Stomach (tissue), 9 donors: ENCODE data around the gene AKAP11. TPM values are rescaled to one million over a fixed set of nuclear protein-coding genes. Genes with fewer than 3 reads are reported as not detected.

ENCODE experiments used
- DNase-seq, 2 donors: peaks; one replicate each; pipeline versions ENCODE4 v3.0.0 to v3.0.0-alpha.2; 2013 to 2019
- H3K27ac ChIP-seq, 5 donors: fragments of 200-600 bp in 4 of 5; sonication (generic) in 4 of 5; one replicate each; pipeline ENCODE4 v1.5.1; 2013 to 2019; ENCODE audit warnings: mild to moderate bottlenecking in 1 of 5, moderate library complexity in 1 of 5
- H3K27me3 ChIP-seq, 3 donors: fragments of 200-600 bp; sonication (generic); one replicate each; pipeline ENCODE4 v1.5.1; 2017 to 2019; ENCODE audit warnings: mixed run types in 1 of 3
- H3K36me3 ChIP-seq, 4 donors: fragments of 200-600 bp; sonication (generic); 1 replicate in 3 of 4; 2 replicates in 1 of 4; pipeline ENCODE4 v1.5.1; 2016 to 2019
- H3K4me1 ChIP-seq, 4 donors: fragments of 200-600 bp; sonication (generic); one replicate each; pipeline ENCODE4 v1.5.1; 2016 to 2019
- H3K4me3 ChIP-seq, 4 donors: fragments of 200-600 bp; sonication (generic) in 3 of 4; one replicate each; pipeline ENCODE4 v1.5.1; 2016 to 2019; ENCODE audit warnings: mild to moderate bottlenecking in 1 of 4
- H3K9me3 ChIP-seq, 4 donors: fragments of 200-600 bp; sonication (generic); one replicate each; pipeline ENCODE4 v1.5.1; 2016 to 2019
- EP300 ChIP-seq: sonication (generic); formaldehyde crosslinking; IDR thresholded peaks from one replicate; pipeline ENCODE4 v1.6.1; 2017; ENCODE audit warnings: antibody characterized with exemption
- POLR2A ChIP-seq, 4 donors: fragments of 450-650 bp; IDR thresholded peaks; one replicate each; pipeline ENCODE4 v1.6.1; 2016; ENCODE audit warnings: antibody characterized with exemption in 4 of 4, control low read depth in 2 of 4, mild to moderate bottlenecking in 1 of 4, moderate library complexity in 1 of 4
- POLR2AphosphoS5 ChIP-seq, 3 donors: sonication (generic); formaldehyde crosslinking; IDR thresholded peaks; one replicate each; pipeline ENCODE4 v1.6.1; 2016; ENCODE audit warnings: antibody characterized with exemption in 3 of 3
- WGBS, 5 donors: extraction: QIAGEN DNeasy Blood & Tissue Kit in 3 of 5; methylation state at CpG; one replicate each; pipeline versions ENCODE4 v1.1.5 to v1.1.7; 2013 to 2018; 5-methylcytosine and 5-hydroxymethylcytosine counted together
- intact Hi-C: fragments of 100-400 bp; cut with DNase I; formaldehyde crosslinking; loops from one replicate; pipeline ENCODE4 v1.15.1; 2023; ENCODE audit warnings: low total_unique reads
- polyA plus RNA-seq, 3 donors: library from polyadenylated mRNA; stranded (reverse); fragments of 200-250 nt; gene quantifications; one replicate each; pipeline ENCODE4 v1.2.3, GENCODE V29; 2013
- total RNA-seq, 5 donors: library from RNA; depleted of rRNA; stranded (reverse); fragments of >200 nt; gene quantifications; one replicate each; pipeline versions ENCODE4 v1.1.0 to v1.2.3, GENCODE V29; 2014 to 2016
- TF ChIP-seq, protein P1 (sequence below), 7 experiments: fragments of 450-650 bp in 4 of 7; fragments of 200-600 bp in 3 of 7; sonication (generic) in 3 of 7; IDR thresholded peaks; one replicate each; pipeline ENCODE4 v1.5.1; 2016 to 2019; ENCODE audit warnings: antibody characterized with exemption in 7 of 7, control low read depth in 2 of 7, mild to moderate bottlenecking in 1 of 7
- donor health status: healthy with polysubstance abuse.
- donor health status: Bipolar disorder and iron deficiency.
- donor health status: healthy.

The AKAP11 gene
- total and polyA plus RNA-seq, 8 donors = 2.8 to 58.0 (median 14.5) TPM

DNA sequence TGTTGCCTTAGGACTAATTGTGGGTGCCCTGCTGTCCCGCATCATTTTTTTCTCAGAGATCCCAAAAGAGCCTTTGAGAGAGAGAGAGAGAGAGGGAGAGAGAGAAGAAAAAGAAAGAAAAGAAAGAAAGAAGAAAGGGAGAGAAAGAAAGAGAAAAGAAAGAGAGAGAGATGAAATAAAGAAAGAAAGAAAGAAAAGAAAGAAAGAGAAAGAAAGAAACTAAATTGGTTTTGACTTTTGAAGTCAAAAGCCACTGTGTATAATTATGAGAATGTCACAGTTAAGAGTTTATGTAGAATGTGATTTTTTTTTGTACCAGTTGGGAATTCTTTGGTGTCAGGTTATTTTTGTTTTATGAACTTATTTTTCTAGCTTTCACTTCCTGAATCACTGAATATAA is 43.4 kb upstream of the AKAP11 start:
- 91 to 100% (median 100%) methylated on average over 1 of the region's 1 CpG for WGBS, 5 donors
- Histone ChIP-seq H3K4me1 (no peaks in the 10 kb centered on the region), H3K36me3 (peaks cover 3 to 41% (median 25%) of the 10 kb centered on the region in 4 donors), H3K27me3 (no peaks in the 10 kb centered on the region), H3K27ac (no peak overlapping the region), H3K4me3 (no peak overlapping the region), H3K9me3 (no peaks in the 10 kb centered on the region)
- no peak for DNase-seq
- intact Hi-C loops = no loop called here
- TF ChIP-seq POLR2AphosphoS5 (IDR thresholded peaks at IDR 0.05) (no peak), POLR2A (IDR thresholded peaks at IDR 0.05) (no peak), EP300 (no peak)
- TF ChIP-seq, protein P1, sequence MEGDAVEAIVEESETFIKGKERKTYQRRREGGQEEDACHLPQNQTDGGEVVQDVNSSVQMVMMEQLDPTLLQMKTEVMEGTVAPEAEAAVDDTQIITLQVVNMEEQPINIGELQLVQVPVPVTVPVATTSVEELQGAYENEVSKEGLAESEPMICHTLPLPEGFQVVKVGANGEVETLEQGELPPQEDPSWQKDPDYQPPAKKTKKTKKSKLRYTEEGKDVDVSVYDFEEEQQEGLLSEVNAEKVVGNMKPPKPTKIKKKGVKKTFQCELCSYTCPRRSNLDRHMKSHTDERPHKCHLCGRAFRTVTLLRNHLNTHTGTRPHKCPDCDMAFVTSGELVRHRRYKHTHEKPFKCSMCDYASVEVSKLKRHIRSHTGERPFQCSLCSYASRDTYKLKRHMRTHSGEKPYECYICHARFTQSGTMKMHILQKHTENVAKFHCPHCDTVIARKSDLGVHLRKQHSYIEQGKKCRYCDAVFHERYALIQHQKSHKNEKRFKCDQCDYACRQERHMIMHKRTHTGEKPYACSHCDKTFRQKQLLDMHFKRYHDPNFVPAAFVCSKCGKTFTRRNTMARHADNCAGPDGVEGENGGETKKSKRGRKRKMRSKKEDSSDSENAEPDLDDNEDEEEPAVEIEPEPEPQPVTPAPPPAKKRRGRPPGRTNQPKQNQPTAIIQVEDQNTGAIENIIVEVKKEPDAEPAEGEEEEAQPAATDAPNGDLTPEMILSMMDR (IDR thresholded peaks at IDR 0.05) = no peak

DNA sequence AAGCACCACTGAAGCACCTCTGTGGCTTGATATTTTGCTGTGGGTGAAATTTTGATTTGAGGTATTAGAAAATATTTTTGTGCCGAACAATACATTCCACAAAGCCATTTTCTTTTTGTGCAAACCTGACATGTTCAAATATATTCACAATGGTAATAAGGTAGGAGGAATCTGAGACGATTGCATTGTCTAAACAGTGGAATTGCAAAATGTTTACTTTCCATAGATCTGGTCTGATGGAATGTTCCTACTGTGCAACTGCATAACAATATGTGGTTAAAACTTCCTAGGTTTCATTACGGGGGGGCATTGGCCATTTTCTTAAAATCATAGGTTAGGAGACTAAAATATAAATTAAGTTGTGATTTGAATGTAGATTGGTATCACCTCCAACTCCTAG is 42.7 kb upstream of the AKAP11 start:
- TF ChIP-seq POLR2AphosphoS5 (IDR thresholded peaks at IDR 0.05) (no peak), POLR2A (IDR thresholded peaks at IDR 0.05) (no peak), EP300 (no peak)
- TF ChIP-seq, protein P1 (IDR thresholded peaks at IDR 0.05) = no peak
- Histone ChIP-seq H3K27me3 (no peaks in the 10 kb centered on the region), H3K27ac (no peak overlapping the region), H3K36me3 (peaks cover 3 to 34% (median 22%) of the 10 kb centered on the region in 4 donors), H3K4me3 (no peak overlapping the region), H3K9me3 (no peaks in the 10 kb centered on the region), H3K4me1 (peaks cover 0 to 5% (median 0%) of the 10 kb centered on the region in 4 donors)
- intact Hi-C loops = no loop called here
- 60 to 71% (median 64%) methylated on average over 3 of the region's 3 CpGs for WGBS, 5 donors
- no peak for DNase-seq

DNA sequence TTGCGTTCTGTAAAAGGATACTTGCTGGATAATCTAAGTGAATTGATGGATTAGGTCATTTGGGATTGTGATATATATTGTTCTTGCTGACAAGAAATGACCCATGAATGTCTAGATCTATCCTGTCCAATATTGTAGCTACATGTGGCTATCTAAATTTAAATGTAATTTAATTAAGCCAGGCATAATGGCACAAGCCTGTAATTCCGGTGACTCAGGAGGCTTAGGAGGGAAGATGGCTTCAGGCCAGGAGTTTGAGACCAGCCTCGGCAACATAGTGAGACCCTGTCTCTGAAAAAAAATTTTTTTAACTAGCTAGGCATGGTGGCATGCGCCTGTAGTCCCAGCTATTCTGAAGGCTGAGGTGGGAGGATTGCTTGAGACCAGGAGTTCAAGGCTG is 39.3 kb upstream of the AKAP11 start:
- Histone ChIP-seq H3K36me3 (peaks cover 3 to 12% (median 8%) of the 10 kb centered on the region in 4 donors), H3K27me3 (no peaks in the 10 kb centered on the region), H3K9me3 (no peaks in the 10 kb centered on the region), H3K27ac (no peak overlapping the region), H3K4me3 (no peak overlapping the region), H3K4me1 (peaks cover 0 to 5% (median 0%) of the 10 kb centered on the region in 4 donors)
- intact Hi-C loops = no loop called here
- DNase-seq = no peak
- 93 to 98% (median 96%) methylated on average over 4 of the region's 4 CpGs for WGBS, 5 donors
- no peak for TF ChIP-seq EP300
- TF ChIP-seq, protein P1 (IDR thresholded peaks at IDR 0.05) = no peak
- TF ChIP-seq POLR2A (IDR thresholded peaks at IDR 0.05) = no peak
- no peak for TF ChIP-seq POLR2AphosphoS5 (IDR thresholded peaks at IDR 0.05)

DNA sequence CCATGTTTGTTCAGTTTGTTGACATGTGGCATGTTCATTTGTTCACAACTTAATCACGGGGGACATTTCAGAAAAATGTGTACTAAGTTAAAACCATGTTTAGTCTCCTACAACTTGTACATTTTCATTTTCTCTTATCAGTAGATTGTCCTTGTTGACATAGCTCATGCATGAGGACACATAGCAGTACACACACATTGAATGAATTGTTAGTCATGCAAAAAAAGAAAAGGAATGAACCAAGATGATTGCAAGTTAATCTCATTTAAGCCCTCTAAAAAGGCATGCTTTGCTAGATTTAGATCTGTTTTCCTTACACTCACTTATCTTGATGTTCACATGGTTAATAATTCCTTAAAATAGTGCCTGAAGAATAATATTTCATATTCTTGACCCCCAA is 38.2 kb upstream of the AKAP11 start:
- Histone ChIP-seq H3K9me3 (no peaks in the 10 kb centered on the region), H3K4me3 (no peak overlapping the region), H3K27ac (no peak overlapping the region), H3K27me3 (no peaks in the 10 kb centered on the region), H3K36me3 (peaks cover 3 to 12% (median 8%) of the 10 kb centered on the region in 4 donors), H3K4me1 (peaks cover 0 to 5% (median 0%) of the 10 kb centered on the region in 4 donors)
- intact Hi-C loops = no loop called here
- TF ChIP-seq, protein P1 (IDR thresholded peaks at IDR 0.05) = no peak
- no peak for TF ChIP-seq EP300
- no peak for TF ChIP-seq POLR2A (IDR thresholded peaks at IDR 0.05)
- no peak for TF ChIP-seq POLR2AphosphoS5 (IDR thresholded peaks at IDR 0.05)
- whole genome bisulfite sequencing, 5 donors = 30 to 50% (median 44%) methylated on average over 1 of the region's 1 CpG
- DNase-seq = peak in 1 of 2 donors; percentile 28
